ENCODE data around the gene SET.

GRCh38 chr9:128684065-128684324, 5.0 kb upstream of the SET start:
- TF ChIP-seq, protein P1, sequence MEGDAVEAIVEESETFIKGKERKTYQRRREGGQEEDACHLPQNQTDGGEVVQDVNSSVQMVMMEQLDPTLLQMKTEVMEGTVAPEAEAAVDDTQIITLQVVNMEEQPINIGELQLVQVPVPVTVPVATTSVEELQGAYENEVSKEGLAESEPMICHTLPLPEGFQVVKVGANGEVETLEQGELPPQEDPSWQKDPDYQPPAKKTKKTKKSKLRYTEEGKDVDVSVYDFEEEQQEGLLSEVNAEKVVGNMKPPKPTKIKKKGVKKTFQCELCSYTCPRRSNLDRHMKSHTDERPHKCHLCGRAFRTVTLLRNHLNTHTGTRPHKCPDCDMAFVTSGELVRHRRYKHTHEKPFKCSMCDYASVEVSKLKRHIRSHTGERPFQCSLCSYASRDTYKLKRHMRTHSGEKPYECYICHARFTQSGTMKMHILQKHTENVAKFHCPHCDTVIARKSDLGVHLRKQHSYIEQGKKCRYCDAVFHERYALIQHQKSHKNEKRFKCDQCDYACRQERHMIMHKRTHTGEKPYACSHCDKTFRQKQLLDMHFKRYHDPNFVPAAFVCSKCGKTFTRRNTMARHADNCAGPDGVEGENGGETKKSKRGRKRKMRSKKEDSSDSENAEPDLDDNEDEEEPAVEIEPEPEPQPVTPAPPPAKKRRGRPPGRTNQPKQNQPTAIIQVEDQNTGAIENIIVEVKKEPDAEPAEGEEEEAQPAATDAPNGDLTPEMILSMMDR (IDR thresholded peaks at IDR 0.05), result no peak
- TF ChIP-seq EZH2 (IDR thresholded peaks at IDR 0.05; ENCODE audit: borderline replicate concordance, insufficient read depth, low read depth, low read length, poor library complexity, severe bottlenecking), result no peak

All from B cell (primary cell).